Left lung (tissue), 10 donors: ENCODE results near the gene SKAP2. TPM values are rescaled to one million over a fixed set of nuclear protein-coding genes. Genes with fewer than 3 reads are reported as not detected.
A peak's percentile ranks its signal among the peaks of the same experiment; 100 is the strongest.

ENCODE experiments used
- ATAC-seq: fragments of 200-7000 bp; cut with Tn5 transposase; one replicate; pipeline ENCODE4 v1.9.1; 2020; ENCODE audit warnings: moderate library complexity
- DNase-seq, 4 donors: peaks; one replicate each; pipeline ENCODE4 v3.0.0-alpha.2; 2013 to 2020
- H3K27ac ChIP-seq, 2 donors: fragments of 200-600 bp; sonication (generic) in 1 of 2; one replicate each; pipeline versions ENCODE4 v1.5.0 to v1.8.0; 2020 to 2021
- H3K27me3 ChIP-seq, 2 donors: fragments of 200-600 bp; sonication (generic) in 1 of 2; one replicate each; pipeline versions ENCODE4 v1.5.0 to v1.8.0; 2020 to 2021
- H3K36me3 ChIP-seq, 2 donors: fragments of 200-600 bp; sonication (generic) in 1 of 2; one replicate each; pipeline versions ENCODE4 v1.5.0 to v1.8.0; 2020 to 2021
- H3K4me1 ChIP-seq, 2 donors: fragments of 200-600 bp; one replicate each; pipeline ENCODE4 v1.8.0; 2021
- H3K4me3 ChIP-seq, 2 donors: fragments of 200-600 bp; sonication (generic) in 1 of 2; one replicate each; pipeline versions ENCODE4 v1.5.0 to v1.8.0; 2020 to 2021; ENCODE audit warnings: mild to moderate bottlenecking in 1 of 2
- H3K9me3 ChIP-seq, 2 donors: fragments of 200-600 bp; sonication (generic) in 1 of 2; one replicate each; pipeline versions ENCODE4 v1.5.0 to v1.8.0; 2020 to 2021
- intact Hi-C, 2 donors: fragments of 100-400 bp; cut with DNase I; formaldehyde crosslinking; loops; one replicate each; pipeline versions ENCODE4 v1.11.2 to v1.14.2; 2022
- polyA plus RNA-seq, 6 donors: library from polyadenylated mRNA; unstranded; fragments of 120-200 nt; gene quantifications; one replicate each; pipeline ENCODE4 v1.2.1, GENCODE V29; 2013; ENCODE audit not compliant: insufficient read length in 6 of 6
- total RNA-seq, 2 donors: library from RNA; stranded (reverse); fragmentation: NEBNext Ultra II Directional; extraction: Animal tissue kit (Norgen Biotek cat#: 25700); gene quantifications; one replicate each; pipeline ENCODE4 v1.2.1, GENCODE V29; 2021
- TF ChIP-seq, protein P1 (sequence below), 2 donors: fragments of 200-600 bp; sonication (generic) in 1 of 2; IDR thresholded peaks; one replicate each; pipeline versions ENCODE4 v1.5.0 to v1.8.0; 2021; ENCODE audit warnings: antibody characterized with exemption in 2 of 2
- donor health status: DM: no; HTN: yes; CAD: no.
- donor health status: DM: no; HTN: no; CAD: no.

The SKAP2 gene
- total and polyA plus RNA-seq, 8 donors, result 43.5 to 61.0 (median 47.2) TPM

DNA sequence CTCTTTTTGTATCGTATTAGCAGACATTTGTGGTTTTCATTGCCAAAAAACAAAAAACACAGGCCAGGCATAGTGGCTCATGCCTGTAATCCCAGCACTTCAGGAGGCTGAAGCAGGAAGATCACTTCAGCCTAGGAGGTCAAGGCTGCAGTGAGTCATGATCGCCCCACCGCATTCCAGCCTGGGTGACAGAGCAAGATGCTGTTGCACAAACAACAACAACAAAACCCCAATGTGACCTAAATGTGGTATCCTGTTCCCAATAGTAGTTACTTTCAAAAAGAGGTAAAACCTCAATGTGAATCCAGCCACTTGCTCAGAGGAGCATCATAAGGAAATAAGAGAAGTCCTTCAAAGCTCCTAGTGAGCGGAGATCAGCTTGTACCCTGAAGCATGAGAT lies 45.8 kb upstream of the SKAP2 start:
- Histone ChIP-seq H3K36me3 (no peaks in the 10 kb centered on the region), H3K27ac (peak overlapping the region in 1 of 2 donors; percentile 67), H3K27me3 (no peaks in the 10 kb centered on the region), H3K4me1 (peaks cover 0 to 8% of the 10 kb centered on the region in 2 donors), H3K4me3 (no peak overlapping the region), H3K9me3 (no peaks in the 10 kb centered on the region)
- no peak for ATAC-seq
- intact Hi-C loops, result no loop called here
- peak in 2 of 4 donors; percentile 44 to 83 for DNase-seq
- TF ChIP-seq, protein P1, sequence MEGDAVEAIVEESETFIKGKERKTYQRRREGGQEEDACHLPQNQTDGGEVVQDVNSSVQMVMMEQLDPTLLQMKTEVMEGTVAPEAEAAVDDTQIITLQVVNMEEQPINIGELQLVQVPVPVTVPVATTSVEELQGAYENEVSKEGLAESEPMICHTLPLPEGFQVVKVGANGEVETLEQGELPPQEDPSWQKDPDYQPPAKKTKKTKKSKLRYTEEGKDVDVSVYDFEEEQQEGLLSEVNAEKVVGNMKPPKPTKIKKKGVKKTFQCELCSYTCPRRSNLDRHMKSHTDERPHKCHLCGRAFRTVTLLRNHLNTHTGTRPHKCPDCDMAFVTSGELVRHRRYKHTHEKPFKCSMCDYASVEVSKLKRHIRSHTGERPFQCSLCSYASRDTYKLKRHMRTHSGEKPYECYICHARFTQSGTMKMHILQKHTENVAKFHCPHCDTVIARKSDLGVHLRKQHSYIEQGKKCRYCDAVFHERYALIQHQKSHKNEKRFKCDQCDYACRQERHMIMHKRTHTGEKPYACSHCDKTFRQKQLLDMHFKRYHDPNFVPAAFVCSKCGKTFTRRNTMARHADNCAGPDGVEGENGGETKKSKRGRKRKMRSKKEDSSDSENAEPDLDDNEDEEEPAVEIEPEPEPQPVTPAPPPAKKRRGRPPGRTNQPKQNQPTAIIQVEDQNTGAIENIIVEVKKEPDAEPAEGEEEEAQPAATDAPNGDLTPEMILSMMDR (IDR thresholded peaks at IDR 0.05), result no peak

DNA sequence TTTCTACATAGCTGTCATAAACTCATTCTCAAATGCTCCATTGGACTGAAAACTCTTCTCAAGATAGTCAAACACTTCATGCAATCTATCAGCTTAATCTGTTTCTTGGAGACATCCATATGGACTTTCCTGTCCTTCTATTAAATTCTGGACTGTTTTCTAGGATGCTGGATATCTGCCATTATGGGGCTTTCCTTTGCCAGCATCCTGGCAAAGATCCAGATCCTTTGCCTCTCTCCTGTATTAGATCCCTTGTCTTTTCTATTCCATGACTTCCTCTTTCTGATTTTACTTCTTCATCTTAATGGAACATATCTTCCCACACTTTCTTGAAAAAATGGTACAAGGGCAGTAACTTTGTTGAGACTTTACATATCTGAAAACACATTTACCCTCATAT lies 35.9 kb upstream of the SKAP2 start:
- Histone ChIP-seq H3K27ac (no peak overlapping the region), H3K36me3 (no peaks in the 10 kb centered on the region), H3K27me3 (no peaks in the 10 kb centered on the region), H3K9me3 (no peaks in the 10 kb centered on the region), H3K4me3 (no peak overlapping the region), H3K4me1 (no peaks in the 10 kb centered on the region)
- ATAC-seq, result no peak
- intact Hi-C loops, result no loop called here
- TF ChIP-seq, protein P1 (IDR thresholded peaks at IDR 0.05), result no peak
- DNase-seq, result peak in 1 of 4 donors; percentile 43

DNA sequence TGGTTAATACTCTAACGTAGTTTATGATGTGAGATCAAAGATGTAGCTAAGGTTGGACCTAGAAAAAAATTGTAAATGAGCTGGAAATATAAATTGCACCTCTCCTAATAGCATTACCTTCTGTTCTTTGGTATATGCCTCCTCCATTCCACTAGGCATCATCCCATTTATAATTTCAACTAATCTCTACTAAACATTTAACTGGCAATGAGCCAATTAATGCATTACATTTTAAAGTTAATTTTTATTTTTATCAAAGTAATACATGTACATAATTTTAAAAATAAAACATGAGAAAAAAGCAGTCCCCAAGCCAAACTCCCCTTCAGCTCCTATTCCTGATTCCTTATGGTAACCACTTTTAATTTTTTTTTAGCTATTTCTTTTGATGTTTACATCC lies 35.1 kb upstream of the SKAP2 start:
- Histone ChIP-seq H3K4me1 (no peaks in the 10 kb centered on the region), H3K27me3 (no peaks in the 10 kb centered on the region), H3K4me3 (no peak overlapping the region), H3K36me3 (no peaks in the 10 kb centered on the region), H3K9me3 (no peaks in the 10 kb centered on the region), H3K27ac (no peak overlapping the region)
- no peak for DNase-seq
- intact Hi-C loops, result no loop called here
- TF ChIP-seq, protein P1 (IDR thresholded peaks at IDR 0.05), result no peak
- no peak for ATAC-seq

DNA sequence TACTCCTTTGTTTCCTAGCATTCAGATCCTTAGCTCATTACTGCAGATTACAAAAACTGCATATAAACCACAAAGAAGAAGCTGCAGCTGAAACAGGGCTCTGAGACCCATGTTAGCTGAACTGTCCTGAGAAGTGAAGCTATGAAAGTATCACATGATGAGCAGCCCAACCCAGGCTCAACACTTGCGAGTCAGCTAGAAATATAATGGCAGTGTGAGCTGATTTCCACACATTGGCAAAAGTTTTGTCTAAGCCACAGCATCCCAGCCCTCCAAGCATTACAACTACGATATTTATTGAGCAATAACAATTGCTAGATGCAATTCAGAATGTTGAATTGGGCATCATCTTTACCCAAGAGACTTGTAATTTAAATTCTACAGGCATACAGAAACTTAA lies 34.5 kb upstream of the SKAP2 start:
- H3K9me3 ChIP-seq, result no peaks in the 10 kb centered on the region
- H3K4me3 ChIP-seq, result no peak overlapping the region
- H3K27ac ChIP-seq, result no peak overlapping the region
- TF ChIP-seq, protein P1 (IDR thresholded peaks at IDR 0.05), result no peak
- no peaks in the 10 kb centered on the region for H3K27me3 ChIP-seq
- ATAC-seq, result peak; percentile 25
- no peaks in the 10 kb centered on the region for H3K4me1 ChIP-seq
- intact Hi-C loops, result no loop called here
- no peaks in the 10 kb centered on the region for H3K36me3 ChIP-seq
- DNase-seq, result peak in 1 of 4 donors; percentile 59

DNA sequence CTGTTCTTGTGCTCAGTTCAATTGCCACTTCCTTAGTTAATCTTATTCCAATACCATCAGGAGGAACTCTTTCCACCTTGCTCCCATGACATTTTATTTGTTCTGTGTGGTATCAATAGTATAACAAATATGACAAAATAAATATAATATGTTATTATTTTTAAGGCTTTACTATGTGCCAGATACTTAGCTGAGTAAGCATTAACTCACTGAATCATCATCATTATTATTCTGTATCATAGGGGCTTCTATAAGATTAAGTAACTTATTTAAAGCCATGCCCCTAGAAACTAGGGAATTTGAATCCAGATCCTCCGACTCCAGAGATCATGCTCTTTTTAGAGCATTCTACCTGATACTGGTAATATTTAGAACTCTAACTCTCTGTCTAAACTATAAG lies 33.5 kb upstream of the SKAP2 start:
- no peaks in the 10 kb centered on the region for H3K9me3 ChIP-seq
- no peak overlapping the region for H3K27ac ChIP-seq
- DNase-seq (no peak), ATAC-seq (no peak)
- intact Hi-C loops, result no loop called here
- H3K27me3 ChIP-seq, result no peaks in the 10 kb centered on the region
- TF ChIP-seq, protein P1 (IDR thresholded peaks at IDR 0.05), result no peak
- H3K4me3 ChIP-seq, result no peak overlapping the region
- no peaks in the 10 kb centered on the region for H3K36me3 ChIP-seq
- no peaks in the 10 kb centered on the region for H3K4me1 ChIP-seq
